K562 (cell line): ENCODE measurements around the gene SYT17. TPM values are rescaled to one million over a fixed set of nuclear protein-coding genes. Genes with fewer than 3 reads are reported as not detected.

Experiments
- ATAC-seq: fragments of 200-7000 bp; cut with Tn5 transposase; 3 replicates; pipeline ENCODE4 v1.9.1; 2020; ENCODE audit warnings: moderate library complexity
- BruUV-seq: library from RNA; stranded (reverse); fragments of 400-500 nt; replicated peaks from 2 replicates; lab custom pipeline; 2021; lab: Mats Ljungman, UMichigan
- CTCF ChIA-PET: fragments of 300-600 bp; formaldehyde crosslinking; extraction: SDS; loops from one replicate; lab custom pipeline; 2021; ENCODE audit warnings: low intra/inter-chr PET ratio; lab: Yijun Ruan, JAX
- POLR2A ChIA-PET: fragments of 300-600, 350-650 bp; sonication (Branson Sonifier 250); formaldehyde crosslinking; extraction: SDS; loops from one replicate; lab custom pipeline; 2021; ENCODE audit warnings: antibody characterized with exemption, inconsistent platforms; lab: Yijun Ruan, JAX
- DNase-seq, 4 experiments: peaks; one replicate each; pipeline versions ENCODE4 v3.0.0 to v3.0.0-alpha.2; 2011 to 2018; ENCODE audit warnings: low spot score in 3 of 4, mixed read lengths in 3 of 4; ENCODE audit errors: extremely low read depth in 1 of 4
- FAIRE-seq: peaks from 2 replicates; lab custom pipeline; 2011; peaks lifted over from hg19 to GRCh38; lab: Jason Lieb, UNC
- H2AFZ ChIP-seq: 2 replicates; pipeline ENCODE4 v1.6.0; 2011; ENCODE audit warnings: low read depth, low read length, control low read depth, inconsistent platforms
- H3K27ac ChIP-seq: fragments of 200-600 bp; 3 replicates; pipeline ENCODE4 v1.8.0; 2011; ENCODE audit warnings: low read depth, mild to moderate bottlenecking, control low read depth, inconsistent platforms, low read length, moderate library complexity, mixed read lengths; ENCODE audit errors: extremely low read depth
- H3K27me3 ChIP-seq, 2 experiments: fragments of 300-600 bp in 1 of 2; 2 replicates in 1 of 2; 3 replicates in 1 of 2; pipeline versions ENCODE4 v1.6.0 to v1.8.0; 2011; ENCODE audit warnings: inconsistent platforms in 2 of 2, low read length in 2 of 2, mild to moderate bottlenecking in 1 of 2, mixed read lengths in 1 of 2, moderate library complexity in 1 of 2; ENCODE audit not compliant: control insufficient read depth in 2 of 2, insufficient read depth in 2 of 2
- H3K36me3 ChIP-seq: fragments of 300-600 bp; 3 replicates; pipeline ENCODE4 v1.8.0; 2011; ENCODE audit warnings: mild to moderate bottlenecking, low read length, inconsistent platforms; ENCODE audit not compliant: control insufficient read depth, insufficient read depth
- H3K4me1 ChIP-seq, 2 experiments: fragments of 200-600 bp in 1 of 2; replicated peaks in 1 of 2; 2 replicates in 1 of 2; 3 replicates in 1 of 2; pipeline versions ENCODE4 v1.5.1 to v1.8.0; 2011; ENCODE audit warnings: inconsistent platforms in 2 of 2, low read length in 2 of 2, mild to moderate bottlenecking in 1 of 2, mixed read lengths in 1 of 2, moderate library complexity in 1 of 2; ENCODE audit not compliant: control insufficient read depth in 2 of 2, insufficient read depth in 2 of 2
- H3K4me2 ChIP-seq: 2 replicates; pipeline ENCODE4 v1.6.1; 2011; ENCODE audit warnings: low read length, control low read depth, inconsistent platforms, mixed read lengths; ENCODE audit not compliant: insufficient read depth
- H3K4me3 ChIP-seq: fragments of 200-600 bp; sonication (generic), shearing (Covaris generic); 2 replicates; pipeline ENCODE4 v1.5.1; 2016; ENCODE audit warnings: control low read depth, inconsistent platforms
- H3K79me2 ChIP-seq: fragments of 200-600 bp; 3 replicates; pipeline ENCODE4 v1.8.0; 2011; ENCODE audit warnings: low read length, inconsistent platforms; ENCODE audit not compliant: control insufficient read depth, insufficient read depth
- H3K9ac ChIP-seq, 2 experiments: 2 replicates each; pipeline versions ENCODE4 v1.6.0 to v1.6.1; 2011; ENCODE audit warnings: low read depth in 2 of 2, low read length in 2 of 2, control low read depth in 1 of 2, inconsistent platforms in 1 of 2, mild to moderate bottlenecking in 1 of 2, mixed read lengths in 1 of 2; ENCODE audit not compliant: insufficient read depth in 1 of 2
- H3K9me1 ChIP-seq: one replicate; pipeline ENCODE4 v1.6.0; 2011; ENCODE audit warnings: inconsistent platforms, mild to moderate bottlenecking, low read length, moderate library complexity; ENCODE audit not compliant: control insufficient read depth, insufficient read depth
- H3K9me3 ChIP-seq: replicated peaks from 2 replicates; pipeline ENCODE4 v1.5.1; 2011; ENCODE audit warnings: low read depth, low read length, inconsistent platforms; ENCODE audit not compliant: control insufficient read depth, insufficient read depth
- H4K20me1 ChIP-seq: replicated peaks from 2 replicates; pipeline ENCODE4 v1.6.1; 2011; ENCODE audit warnings: low read length, inconsistent platforms, mixed read lengths; ENCODE audit not compliant: control insufficient read depth, insufficient read depth
- FOXJ2 ChIP-seq: fragments of 200-800 bp; sonication (Bioruptor generic); IDR thresholded peaks from 2 replicates; pipeline ENCODE4 v1.6.1; 2016; ENCODE audit warnings: missing genetic modification characterization, missing compliant biosample characterization
- GTF2F1 ChIP-seq: IDR thresholded peaks from 2 replicates; pipeline ENCODE4 v1.6.1; 2011; ENCODE audit warnings: low read depth, low read length, improper control_type of control experiment
- PML ChIP-seq: IDR thresholded peaks from 2 replicates; pipeline ENCODE4 v1.6.1; 2012; ENCODE audit warnings: low read length, inconsistent platforms
- PRMT5 ChIP-seq: sonication (generic); formaldehyde crosslinking; IDR thresholded peaks from 2 replicates; pipeline ENCODE4 v1.5.0; 2020; ENCODE audit warnings: missing genetic modification reagents
- SAFB2 ChIP-seq: fragments of 200-400 bp; formaldehyde crosslinking; IDR thresholded peaks from 2 replicates; pipeline ENCODE4 v1.6.1; 2018; ENCODE audit warnings: borderline replicate concordance, low read length, low read depth, moderate library complexity; ENCODE audit not compliant: severe bottlenecking
- XRCC4 ChIP-seq: IDR thresholded peaks from one replicate; pipeline ENCODE4 v1.6.1; 2011; ENCODE audit not compliant: insufficient read depth, insufficient read length; ENCODE audit errors: extremely low read depth
- YY1 ChIP-seq, 3 experiments: IDR thresholded peaks; 2 replicates each; pipeline ENCODE4 v1.6.1; 2011; ENCODE audit warnings: low read length in 2 of 3, mild to moderate bottlenecking in 2 of 3, moderate library complexity in 2 of 3, borderline replicate concordance in 1 of 3, control low read depth in 1 of 3, low read depth in 1 of 3; ENCODE audit not compliant: insufficient read depth in 3 of 3, insufficient replicate concordance in 2 of 3, control insufficient read depth in 1 of 3, insufficient read length in 1 of 3; ENCODE audit errors: extremely low read depth in 1 of 3
- ZNF133 ChIP-seq: fragments of 250-450 bp; sonication (Bioruptor Pico); IDR thresholded peaks from 2 replicates; pipeline ENCODE4 v1.4.0; 2020; ENCODE audit warnings: mild to moderate bottlenecking
- ZNF79 ChIP-seq: fragments of 250-450 bp; sonication (Bioruptor Pico); IDR thresholded peaks from 2 replicates; pipeline ENCODE4 v1.4.0; 2020; ENCODE audit warnings: low read depth, mild to moderate bottlenecking, moderate library complexity
- WGBS: fragments of 100-300 bp; shearing (Covaris generic); methylation state at CpG from one replicate; pipeline ENCODE4 v1.1.6; 2016; ENCODE audit warnings: low coverage, mixed read lengths; ENCODE audit not compliant: insufficient coverage; ENCODE audit errors: missing lambda C conversion rate; 5-methylcytosine and 5-hydroxymethylcytosine counted together
- in situ Hi-C: fragments of 300-500 bp; cut with MboI; formaldehyde crosslinking; loops from 4 replicates; pipeline ENCODE4 v1.15.0; 2018; ENCODE audit warnings: inconsistent platforms, mixed read lengths
- intact Hi-C: fragments of 100-400 bp; cut with micrococcal nuclease; formaldehyde crosslinking; loops from 2 replicates; pipeline ENCODE4 v1.14.2; 2022
- polyA plus RNA-seq, 8 experiments: library from polyadenylated mRNA; depleted of rRNA in 4 of 8; stranded (reverse) in 5 of 8; unstranded in 3 of 8; fragments of >200 nt; fragmentation: Nextera tagmentation in 2 of 8; fragmentation: Illumina TruSeq in 1 of 8; extraction: Ambion mirVana in 2 of 8; extraction: Trizol in 1 of 8; gene quantifications; 2 replicates each; pipeline versions ENCODE4 v1.2.1 to v1.2.3, GENCODE V29; 2011 to 2014; ENCODE audit warnings: inconsistent platforms in 1 of 8, missing spikeins in 1 of 8
- total RNA-seq, 7 experiments: library from RNA; depleted of rRNA in 6 of 7; stranded (reverse); fragments of >200 nt in 6 of 7; fragmentation: Illumina TruSeq in 2 of 7; extraction: Trizol in 2 of 7; gene quantifications; 2 replicates each; pipeline versions ENCODE4 v1.2.1 to v1.2.3, GENCODE V29; 2011 to 2021; ENCODE audit warnings: low replicate concordance in 1 of 7
- TF ChIP-seq, protein P1 (sequence below): sonication (generic); formaldehyde crosslinking; IDR thresholded peaks from 2 replicates; pipeline ENCODE4 v1.8.1; 2022; ENCODE audit warnings: missing genetic modification reagents
- TF ChIP-seq, protein P2 (sequence below): fragments of 250-450 bp; sonication (Bioruptor Pico); IDR thresholded peaks from 2 replicates; pipeline ENCODE4 v1.8.0; 2022; ENCODE audit warnings: inconsistent platforms
- TF ChIP-seq, protein P3 (sequence below): sonication (generic); formaldehyde crosslinking; IDR thresholded peaks from 2 replicates; pipeline ENCODE4 v1.8.0; 2022; ENCODE audit warnings: mild to moderate bottlenecking, missing genetic modification reagents
- TF ChIP-seq, protein P4 (sequence below): fragments of 450-650 bp; IDR thresholded peaks from 2 replicates; pipeline ENCODE4 v1.6.1; 2016; ENCODE audit warnings: borderline replicate concordance

SYT17 gene
- total and polyA plus RNA-seq, 9 of the 15 experiments (the other 6 are each of a cell fraction or from before 2014, with no cell fraction given): not detected

DNA sequence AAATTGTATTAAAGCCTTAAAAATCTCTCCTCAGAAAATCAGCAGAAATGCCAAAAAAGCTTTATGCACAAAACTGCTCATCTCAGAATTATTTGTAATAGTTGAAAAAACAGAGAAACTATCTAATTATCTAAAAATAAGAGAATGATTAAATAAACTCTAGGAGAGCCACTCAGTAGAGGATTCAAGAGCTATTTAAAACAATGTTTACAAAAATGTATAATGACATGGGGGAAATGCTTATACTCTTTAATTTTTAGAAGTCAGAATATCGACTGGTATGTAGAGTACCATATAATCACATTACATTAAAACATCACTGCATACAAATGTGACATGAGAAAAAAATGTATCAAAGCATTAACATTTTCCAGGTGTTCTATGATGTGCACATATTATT lies 129.4 kb downstream of the SYT17 start (continued):
- no peak for TF ChIP-seq SAFB2

DNA sequence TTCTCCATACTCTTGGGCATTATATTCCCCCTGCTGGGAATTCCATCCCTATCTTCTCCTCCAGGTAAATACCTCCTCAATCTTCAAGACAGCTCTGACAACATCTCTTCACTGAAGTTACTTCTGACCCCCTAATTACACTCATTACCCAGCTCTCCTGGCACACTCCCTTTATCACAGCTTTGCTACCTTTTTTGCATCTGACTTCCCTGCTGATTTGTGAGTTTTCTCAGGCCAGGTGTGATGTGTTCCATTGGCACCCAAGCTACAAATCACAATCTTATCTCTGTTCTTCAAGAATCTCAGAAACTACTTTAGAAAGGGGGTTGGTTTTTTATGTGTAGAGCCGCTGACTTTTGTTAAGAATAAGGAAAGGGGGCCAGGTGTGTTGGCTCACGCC lies 131.5 kb downstream of the SYT17 start:
- ChIA-PET CTCF (no interaction called here), POLR2A (interaction anchor here (0.5 kb wide), 1 partner anchor 49 kb away, joined by 4 read pairs; no protein-coding TSS in a partner anchor)
- Histone ChIP-seq H3K36me3 (no peaks in the 10 kb centered on the region), H3K4me2 (no peak overlapping the region), H4K20me1 (no peaks in the 10 kb centered on the region), H2AFZ (no peak overlapping the region), H3K9me3 (no peaks in the 10 kb centered on the region), H3K27me3 (peaks cover 0 to 12% of the 10 kb centered on the region in 2 experiments; a peak in 4 of 5 replicates), H3K9ac (no peak overlapping the region), H3K27ac (no peak overlapping the region)
- ATAC-seq: no peak
- WGBS: 0% methylated on average over 2 of the region's 2 CpGs
- no peak for DNase-seq
- FAIRE-seq: no peak
- TF ChIP-seq XRCC4 (no peak), PML (no peak), GTF2F1 (no peak), ZNF79 (no peak), ZNF133 (CRISPR knock-in tag) (no peak), PRMT5 (no peak), YY1 (IDR thresholded peaks at IDR 0.05; ENCODE audit: borderline replicate concordance in 1 of 3, control insufficient read depth in 1 of 3, extremely low read depth in 1 of 3, insufficient read depth in 3 of 3, insufficient read length in 1 of 3, insufficient replicate concordance in 2 of 3, low read depth in 1 of 3, low read length in 2 of 3) (no peak), FOXJ2 (no peak)
- TF ChIP-seq, protein P1, sequence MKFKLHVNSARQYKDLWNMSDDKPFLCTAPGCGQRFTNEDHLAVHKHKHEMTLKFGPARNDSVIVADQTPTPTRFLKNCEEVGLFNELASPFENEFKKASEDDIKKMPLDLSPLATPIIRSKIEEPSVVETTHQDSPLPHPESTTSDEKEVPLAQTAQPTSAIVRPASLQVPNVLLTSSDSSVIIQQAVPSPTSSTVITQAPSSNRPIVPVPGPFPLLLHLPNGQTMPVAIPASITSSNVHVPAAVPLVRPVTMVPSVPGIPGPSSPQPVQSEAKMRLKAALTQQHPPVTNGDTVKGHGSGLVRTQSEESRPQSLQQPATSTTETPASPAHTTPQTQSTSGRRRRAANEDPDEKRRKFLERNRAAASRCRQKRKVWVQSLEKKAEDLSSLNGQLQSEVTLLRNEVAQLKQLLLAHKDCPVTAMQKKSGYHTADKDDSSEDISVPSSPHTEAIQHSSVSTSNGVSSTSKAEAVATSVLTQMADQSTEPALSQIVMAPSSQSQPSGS (CRISPR knock-in tag): no peak
- TF ChIP-seq, protein P2, sequence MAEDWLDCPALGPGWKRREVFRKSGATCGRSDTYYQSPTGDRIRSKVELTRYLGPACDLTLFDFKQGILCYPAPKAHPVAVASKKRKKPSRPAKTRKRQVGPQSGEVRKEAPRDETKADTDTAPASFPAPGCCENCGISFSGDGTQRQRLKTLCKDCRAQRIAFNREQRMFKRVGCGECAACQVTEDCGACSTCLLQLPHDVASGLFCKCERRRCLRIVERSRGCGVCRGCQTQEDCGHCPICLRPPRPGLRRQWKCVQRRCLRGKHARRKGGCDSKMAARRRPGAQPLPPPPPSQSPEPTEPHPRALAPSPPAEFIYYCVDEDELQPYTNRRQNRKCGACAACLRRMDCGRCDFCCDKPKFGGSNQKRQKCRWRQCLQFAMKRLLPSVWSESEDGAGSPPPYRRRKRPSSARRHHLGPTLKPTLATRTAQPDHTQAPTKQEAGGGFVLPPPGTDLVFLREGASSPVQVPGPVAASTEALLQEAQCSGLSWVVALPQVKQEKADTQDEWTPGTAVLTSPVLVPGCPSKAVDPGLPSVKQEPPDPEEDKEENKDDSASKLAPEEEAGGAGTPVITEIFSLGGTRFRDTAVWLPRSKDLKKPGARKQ (CRISPR knock-in tag): no peak
- TF ChIP-seq, protein P3, sequence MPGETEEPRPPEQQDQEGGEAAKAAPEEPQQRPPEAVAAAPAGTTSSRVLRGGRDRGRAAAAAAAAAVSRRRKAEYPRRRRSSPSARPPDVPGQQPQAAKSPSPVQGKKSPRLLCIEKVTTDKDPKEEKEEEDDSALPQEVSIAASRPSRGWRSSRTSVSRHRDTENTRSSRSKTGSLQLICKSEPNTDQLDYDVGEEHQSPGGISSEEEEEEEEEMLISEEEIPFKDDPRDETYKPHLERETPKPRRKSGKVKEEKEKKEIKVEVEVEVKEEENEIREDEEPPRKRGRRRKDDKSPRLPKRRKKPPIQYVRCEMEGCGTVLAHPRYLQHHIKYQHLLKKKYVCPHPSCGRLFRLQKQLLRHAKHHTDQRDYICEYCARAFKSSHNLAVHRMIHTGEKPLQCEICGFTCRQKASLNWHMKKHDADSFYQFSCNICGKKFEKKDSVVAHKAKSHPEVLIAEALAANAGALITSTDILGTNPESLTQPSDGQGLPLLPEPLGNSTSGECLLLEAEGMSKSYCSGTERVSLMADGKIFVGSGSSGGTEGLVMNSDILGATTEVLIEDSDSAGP (CRISPR knock-in tag): no peak
- TF ChIP-seq, protein P4, sequence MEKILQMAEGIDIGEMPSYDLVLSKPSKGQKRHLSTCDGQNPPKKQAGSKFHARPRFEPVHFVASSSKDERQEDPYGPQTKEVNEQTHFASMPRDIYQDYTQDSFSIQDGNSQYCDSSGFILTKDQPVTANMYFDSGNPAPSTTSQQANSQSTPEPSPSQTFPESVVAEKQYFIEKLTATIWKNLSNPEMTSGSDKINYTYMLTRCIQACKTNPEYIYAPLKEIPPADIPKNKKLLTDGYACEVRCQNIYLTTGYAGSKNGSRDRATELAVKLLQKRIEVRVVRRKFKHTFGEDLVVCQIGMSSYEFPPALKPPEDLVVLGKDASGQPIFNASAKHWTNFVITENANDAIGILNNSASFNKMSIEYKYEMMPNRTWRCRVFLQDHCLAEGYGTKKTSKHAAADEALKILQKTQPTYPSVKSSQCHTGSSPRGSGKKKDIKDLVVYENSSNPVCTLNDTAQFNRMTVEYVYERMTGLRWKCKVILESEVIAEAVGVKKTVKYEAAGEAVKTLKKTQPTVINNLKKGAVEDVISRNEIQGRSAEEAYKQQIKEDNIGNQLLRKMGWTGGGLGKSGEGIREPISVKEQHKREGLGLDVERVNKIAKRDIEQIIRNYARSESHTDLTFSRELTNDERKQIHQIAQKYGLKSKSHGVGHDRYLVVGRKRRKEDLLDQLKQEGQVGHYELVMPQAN: no peak
- TF ChIP-seq, all 486 proteins: peak for 0
- Histone ChIP-seq H3K4me1 (no peaks in the 10 kb centered on the region), H3K79me2 (no peaks in the 10 kb centered on the region), H3K4me3 (no peak overlapping the region), H3K9me1 (no peaks in the 10 kb centered on the region)
- BruUV-seq: no TSS peak
- intact Hi-C loops (no loop called here), in situ Hi-C loops (no loop called here)
